GM12872 (cell line): Measurements from ENCODE around the gene CLASP2.

Experiments
- TF ChIP-seq, protein P1 (sequence below): IDR thresholded peaks from 3 replicates; pipeline ENCODE4 v1.5.1; 2011; ENCODE audit warnings: low read depth, mild to moderate bottlenecking, low read length, moderate library complexity; ENCODE audit not compliant: insufficient read depth

Gene CLASP2

DNA sequence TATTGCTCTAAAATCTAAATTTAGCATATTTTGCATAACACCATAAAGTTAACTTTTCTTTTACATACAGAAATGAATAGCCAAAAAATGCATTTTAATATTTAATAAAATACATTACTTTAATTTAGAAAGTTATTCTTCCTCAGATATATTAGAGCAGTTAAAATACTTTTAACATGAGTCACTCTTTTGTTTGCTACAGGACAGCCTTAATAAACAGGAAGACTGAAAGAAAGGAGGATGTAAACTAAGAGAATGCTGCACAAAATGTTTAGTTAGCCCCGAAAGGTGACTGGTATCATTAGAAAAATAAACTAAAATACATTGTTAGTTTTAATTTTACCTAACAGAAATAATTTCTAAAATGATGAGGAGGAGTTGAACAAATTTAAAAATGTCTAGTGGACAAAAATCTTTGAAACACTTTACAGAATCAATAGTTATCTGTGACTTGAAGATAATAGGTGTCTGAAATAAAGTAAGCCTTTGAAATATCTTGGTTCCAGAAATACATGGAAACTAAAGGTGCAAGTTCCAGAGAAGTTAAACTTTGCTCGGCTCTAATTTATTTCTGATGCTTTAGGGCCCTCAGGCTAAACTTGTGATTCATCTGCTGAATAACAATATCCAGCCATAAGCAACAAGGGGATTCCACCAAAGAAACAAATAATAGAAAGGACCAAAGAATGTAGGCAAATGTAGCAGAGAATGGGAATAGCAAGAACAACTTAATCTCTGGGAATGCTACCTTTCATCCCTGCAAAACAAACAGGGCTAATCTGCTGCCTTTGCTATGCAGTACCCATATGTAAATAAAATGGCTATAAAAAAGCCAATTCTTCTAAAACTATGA, 139.5 kb downstream of the CLASP2 start:
- TF ChIP-seq, protein P1, sequence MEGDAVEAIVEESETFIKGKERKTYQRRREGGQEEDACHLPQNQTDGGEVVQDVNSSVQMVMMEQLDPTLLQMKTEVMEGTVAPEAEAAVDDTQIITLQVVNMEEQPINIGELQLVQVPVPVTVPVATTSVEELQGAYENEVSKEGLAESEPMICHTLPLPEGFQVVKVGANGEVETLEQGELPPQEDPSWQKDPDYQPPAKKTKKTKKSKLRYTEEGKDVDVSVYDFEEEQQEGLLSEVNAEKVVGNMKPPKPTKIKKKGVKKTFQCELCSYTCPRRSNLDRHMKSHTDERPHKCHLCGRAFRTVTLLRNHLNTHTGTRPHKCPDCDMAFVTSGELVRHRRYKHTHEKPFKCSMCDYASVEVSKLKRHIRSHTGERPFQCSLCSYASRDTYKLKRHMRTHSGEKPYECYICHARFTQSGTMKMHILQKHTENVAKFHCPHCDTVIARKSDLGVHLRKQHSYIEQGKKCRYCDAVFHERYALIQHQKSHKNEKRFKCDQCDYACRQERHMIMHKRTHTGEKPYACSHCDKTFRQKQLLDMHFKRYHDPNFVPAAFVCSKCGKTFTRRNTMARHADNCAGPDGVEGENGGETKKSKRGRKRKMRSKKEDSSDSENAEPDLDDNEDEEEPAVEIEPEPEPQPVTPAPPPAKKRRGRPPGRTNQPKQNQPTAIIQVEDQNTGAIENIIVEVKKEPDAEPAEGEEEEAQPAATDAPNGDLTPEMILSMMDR: no peak

DNA sequence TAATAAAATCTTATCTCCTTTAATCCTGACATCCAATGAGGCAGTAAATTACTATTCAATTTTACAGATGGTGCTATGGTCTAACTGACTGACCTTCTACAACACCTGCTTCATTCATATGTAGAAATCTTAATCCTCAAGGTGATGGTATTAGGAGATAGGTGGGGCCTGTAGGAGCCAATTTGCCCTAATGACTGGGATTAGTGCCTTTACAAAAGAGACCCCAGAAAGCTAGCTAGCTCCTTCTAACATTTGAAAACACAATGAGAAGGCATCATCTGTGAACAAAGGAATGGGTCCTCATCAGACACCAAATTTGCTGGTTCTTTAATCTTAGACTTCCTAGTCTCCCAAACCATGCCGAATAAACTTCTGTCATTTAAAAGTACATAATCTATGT, 140.5 kb downstream of the CLASP2 start:
- TF ChIP-seq, protein P1: no peak

DNA sequence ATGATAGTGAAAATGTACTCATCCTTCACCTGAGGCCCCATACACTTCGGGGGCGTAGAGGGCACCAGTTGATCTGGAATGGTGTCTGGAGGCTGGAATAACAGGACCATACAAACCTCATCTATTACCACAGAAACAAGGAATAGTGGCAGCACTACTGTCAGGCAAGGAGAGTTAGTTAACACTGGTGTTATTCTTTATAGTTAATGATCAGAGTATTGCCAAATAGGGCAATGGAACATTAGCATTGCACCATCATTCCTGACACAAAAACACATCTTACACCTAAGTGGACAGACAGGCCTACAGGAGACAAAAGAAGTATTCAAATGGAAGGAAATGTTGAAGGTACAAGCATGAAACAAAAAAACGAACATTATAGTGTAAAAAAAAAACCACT, 140.9 kb downstream of the CLASP2 start:
- TF ChIP-seq, protein P1: no peak

DNA sequence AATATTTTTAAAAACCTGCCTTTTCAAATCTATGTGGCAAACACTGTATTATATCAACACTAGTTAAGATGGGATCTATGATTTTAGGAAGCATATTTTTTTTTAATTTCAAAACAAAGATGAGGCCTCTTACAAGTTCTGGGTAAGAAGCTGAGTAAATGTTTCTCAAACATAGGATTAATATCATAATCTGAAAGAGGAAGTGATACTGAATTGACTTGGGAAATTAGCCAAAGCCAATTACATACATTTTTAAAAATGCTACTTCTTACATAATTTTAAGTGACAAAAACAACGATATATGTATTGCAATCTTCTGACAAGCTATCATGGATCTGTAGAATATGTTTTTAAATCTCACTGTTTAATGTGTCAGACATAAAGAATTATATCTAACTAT, 142.7 kb downstream of the CLASP2 start:
- TF ChIP-seq, protein P1: no peak

DNA sequence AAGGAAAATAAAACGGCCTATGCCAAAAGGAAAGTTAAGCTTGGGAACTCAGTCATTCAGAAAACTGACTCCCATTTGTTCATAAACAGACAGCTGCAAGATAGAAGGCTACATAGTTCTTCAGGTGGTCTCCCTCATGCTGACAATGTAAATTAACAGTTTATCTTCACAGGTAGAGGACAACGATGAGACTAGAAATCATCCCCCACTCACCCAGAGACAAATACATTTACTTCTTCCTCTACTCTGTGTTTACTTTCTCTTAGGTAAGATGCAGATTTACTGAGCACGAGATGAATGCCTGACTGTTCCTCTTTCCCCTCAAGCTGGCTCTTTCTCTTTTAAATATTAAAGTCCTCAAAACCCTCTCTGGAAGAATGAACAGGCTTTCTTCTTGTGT, 160.2 kb downstream of the CLASP2 start:
- TF ChIP-seq, protein P1: no peak

DNA sequence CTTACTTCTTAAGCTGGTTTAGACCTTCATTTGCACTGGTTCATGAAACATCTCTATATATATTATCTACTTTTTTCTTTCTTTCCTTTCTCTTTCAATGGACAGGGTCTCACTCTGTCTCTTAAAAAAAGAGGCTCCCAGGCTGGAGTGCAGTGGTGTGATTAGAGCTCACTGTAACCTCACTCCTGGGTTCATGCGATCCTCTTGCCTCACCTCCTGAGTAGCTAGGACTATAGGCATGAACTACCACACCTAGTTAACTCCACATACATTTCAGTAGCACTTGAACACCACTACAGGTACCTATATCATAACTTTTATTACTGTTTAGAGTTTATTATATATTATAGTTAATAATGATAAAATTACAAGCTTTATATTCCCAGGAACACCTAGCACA, 160.8 kb downstream of the CLASP2 start:
- TF ChIP-seq, protein P1: no peak

DNA sequence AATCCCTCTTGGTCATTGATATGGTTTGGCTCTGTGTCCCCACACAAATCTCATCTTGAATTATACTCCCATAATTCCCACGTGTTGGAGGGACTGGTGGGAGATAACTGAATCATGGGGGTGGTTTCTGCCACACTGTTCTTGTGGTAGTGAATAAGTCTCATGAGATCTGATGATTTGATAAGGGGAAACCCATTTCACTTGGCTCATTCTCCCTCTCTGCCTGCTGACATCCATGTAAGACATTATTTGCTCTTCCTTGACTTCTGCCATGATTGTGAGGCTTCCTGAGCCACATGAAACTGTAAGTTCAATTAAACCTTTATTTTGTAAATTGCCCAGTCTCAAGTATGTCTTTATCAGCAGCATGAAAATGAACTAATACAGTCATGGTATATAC, 171.0 kb downstream of the CLASP2 start:
- TF ChIP-seq, protein P1: no peak

DNA sequence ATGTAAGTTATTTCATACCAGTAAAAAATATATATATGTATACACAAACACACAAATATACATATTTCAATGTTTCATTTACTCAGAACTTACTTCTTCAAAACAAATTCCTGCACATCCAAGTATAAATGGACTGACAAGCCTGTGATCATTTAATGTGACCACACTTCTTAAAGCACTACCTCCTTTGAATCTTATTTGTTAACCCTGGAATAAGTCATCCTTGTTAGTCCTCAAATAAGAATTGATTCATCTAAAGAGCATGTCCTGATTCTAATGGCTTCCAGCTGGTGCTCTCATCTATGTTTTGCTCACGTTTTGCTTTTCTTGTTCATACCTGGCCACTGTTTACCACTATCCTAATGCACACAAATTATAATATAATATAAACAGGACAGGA, 173.9 kb downstream of the CLASP2 start:
- TF ChIP-seq, protein P1: no peak
